GM19035 (cell line): Measurements from ENCODE around the gene SPSB1.

Experiments used
- ATAC-seq: cut with Tn5 transposase; IDR thresholded peaks from one replicate; pipeline ENCODE4 v1.9.1; 2021; ENCODE audit not compliant: unreplicated experiment

SPSB1 gene

DNA sequence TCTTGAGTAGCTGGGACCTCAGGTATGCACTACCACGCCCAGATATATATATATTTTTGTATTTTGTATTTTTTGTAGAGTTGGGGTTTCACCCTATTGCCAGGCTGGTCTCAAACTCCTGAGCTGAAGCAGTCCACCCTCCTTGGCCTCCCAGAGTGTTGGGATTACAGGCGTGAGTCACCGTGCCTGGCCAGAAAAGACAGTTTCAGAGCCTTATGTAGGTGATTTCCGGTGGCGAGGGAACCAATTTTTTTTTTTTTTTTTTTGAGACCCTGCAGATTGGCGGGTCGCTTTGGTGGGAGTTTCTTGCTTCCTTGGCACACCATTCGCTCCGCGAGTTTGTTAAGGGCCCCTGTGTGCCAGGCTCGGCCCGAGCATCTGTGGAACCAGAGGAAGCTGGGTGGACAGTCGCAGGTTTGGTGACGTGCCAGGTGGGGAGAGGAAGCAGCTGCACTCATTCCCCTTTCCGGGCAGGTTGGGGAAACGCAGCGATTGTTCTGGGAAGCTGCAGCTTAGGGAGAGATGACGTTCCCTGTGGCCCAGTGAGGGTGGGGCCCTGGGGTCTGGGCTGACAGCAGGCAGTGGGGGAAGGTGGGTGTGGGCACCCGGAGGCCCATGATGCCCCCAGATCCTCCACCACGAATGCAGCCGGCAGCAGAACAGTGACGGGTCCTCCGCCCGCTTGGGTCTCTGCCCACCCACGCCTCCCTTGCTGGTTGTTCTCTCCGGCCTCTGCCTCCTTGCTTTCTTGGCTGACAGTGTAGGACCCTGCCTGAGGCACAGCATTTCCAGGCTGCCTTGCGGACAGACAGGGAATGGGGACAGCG is 25.1 kb downstream of the SPSB1 start:
- ATAC-seq = no peak

DNA sequence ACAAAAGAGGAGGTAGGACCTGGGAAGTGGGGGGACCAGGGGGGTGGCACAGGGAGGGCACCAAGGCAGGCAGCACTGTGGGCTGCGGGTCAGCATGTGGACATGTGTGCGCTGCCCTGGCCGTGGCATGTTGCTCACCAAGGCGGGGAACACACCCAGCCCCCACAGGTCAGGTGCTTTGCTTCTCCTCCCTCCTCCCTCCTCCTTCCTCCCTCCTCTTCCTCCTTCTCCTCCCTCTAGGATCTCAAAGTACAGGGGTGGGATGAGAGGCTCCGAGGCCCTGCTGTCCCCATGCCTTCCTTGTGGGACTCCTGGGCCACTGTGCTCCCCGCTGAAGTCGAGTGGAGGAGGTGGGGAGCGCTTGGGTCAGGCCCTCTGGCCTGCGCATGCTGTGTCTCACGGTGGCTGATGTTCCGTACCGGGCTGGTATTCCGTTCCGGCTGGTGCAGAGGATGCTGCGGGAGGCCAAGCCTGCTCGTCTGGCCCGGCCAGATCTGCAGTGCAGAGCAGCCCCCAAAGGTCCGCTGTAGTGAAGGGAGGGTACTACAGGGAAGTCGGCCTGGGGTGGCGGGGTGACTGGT is 26.6 kb downstream of the SPSB1 start:
- no peak for ATAC-seq

DNA sequence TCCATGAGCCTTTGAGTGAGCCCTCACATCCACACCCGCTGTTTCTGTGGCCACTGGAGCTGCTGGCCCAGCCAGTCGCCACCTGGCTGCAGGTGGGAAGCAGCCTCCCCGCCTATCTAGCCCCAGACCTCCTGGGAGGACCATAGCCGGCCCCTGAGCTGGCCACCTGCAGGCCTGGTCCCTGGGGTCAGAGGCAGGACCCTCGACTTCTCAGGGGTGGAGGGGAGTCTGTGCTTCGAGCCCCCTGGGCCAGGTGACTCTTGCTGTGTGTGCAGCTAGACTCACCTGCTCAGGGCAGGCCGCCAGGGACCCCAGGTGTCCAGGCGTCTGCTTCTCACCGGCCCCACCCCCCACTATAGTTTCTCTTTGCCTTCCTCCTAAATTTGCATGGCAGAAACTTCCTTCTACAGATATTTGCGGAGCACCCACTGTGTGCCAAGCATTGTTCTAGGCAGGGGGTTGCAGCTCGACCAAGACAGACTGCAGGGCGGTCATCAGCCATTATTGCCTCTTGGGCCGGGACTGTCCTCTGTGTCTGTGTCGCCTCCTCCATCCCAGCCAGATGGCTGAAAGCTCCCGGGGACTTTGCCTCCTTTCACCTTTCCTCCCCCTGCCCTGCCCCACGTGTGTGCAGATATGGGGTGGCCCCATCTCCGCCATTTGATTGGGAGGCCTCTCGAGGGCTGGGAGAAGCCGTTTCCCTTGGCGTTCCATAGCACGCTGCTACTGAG is 27.3 kb downstream of the SPSB1 start:
- ATAC-seq = no peak

- no peak for ATAC-seq
Observed at GRCh38 chr1:9320520-9321479, 28.1 kb downstream of the SPSB1 start.

- no peak for ATAC-seq
Observed at GRCh38 chr1:9321480-9321849, 28.8 kb downstream of the SPSB1 start.

DNA sequence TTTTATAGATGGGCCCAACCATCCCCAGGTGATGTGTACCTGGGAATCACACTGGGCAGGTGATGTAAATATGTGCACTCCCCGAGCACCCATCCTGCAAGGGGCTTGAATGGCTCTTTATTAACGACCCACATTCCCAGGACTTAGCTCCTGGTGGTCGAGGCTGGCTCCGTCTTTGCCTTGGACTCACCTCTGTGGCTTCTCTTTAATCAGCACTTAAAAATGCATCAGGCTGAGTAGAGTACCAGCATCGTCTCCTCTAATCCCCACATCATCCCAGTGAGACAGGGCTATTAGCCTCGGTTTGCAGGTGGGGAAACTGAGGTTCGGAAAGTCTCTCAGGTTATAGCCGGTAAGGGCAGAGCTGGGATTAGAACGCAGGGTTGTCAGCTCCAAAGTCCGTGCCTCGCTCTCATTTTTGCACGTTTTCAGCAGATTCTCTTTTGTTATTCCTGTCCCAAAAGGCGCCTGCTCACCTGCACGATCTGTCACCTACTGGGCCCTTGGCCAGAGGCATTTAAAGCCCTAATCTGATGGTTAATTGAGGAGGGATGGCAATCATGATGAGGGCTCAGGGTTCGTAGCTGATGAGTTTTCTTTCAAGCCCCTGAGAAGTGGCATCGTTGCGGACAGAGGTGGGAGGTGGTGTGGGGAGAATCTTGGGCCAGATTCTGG is 29.4 kb downstream of the SPSB1 start:
- ATAC-seq = no peak

DNA sequence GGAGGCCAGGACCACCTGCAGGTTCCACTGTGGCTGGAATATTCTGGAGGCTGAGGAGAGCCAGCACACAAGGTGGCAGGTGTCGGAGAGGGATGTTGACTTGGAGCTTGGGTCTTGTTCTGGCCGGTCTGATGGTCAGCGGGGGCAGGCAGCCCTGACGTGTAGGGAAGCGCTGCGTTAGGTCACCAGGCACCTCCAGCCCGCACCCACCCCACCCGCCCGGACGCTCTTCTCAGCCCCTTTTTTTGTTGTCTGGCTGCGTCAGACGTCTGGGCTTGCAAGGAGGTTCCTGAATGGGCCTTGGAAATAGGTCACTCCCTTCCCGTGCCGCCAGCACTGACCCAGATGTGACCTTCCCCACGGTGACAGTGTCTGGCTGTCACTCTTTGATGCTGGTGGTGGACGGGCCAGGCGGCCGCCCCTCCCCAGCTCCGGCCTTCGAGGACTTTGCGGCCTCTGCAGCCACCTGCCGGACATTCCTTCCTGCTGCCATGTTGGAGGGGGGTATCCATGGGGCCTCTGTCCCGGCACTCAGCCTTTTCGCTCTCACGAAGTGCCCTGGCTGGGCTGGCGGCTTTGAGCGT is 30.1 kb downstream of the SPSB1 start:
- no peak for ATAC-seq

GRCh38 chr1:9324246-9325096 is 31.8 kb downstream of the SPSB1 start:
- ATAC-seq = no peak

- no peak for ATAC-seq
Observed at GRCh38 chr1:9326596-9326995, 33.9 kb downstream of the SPSB1 start.

DNA sequence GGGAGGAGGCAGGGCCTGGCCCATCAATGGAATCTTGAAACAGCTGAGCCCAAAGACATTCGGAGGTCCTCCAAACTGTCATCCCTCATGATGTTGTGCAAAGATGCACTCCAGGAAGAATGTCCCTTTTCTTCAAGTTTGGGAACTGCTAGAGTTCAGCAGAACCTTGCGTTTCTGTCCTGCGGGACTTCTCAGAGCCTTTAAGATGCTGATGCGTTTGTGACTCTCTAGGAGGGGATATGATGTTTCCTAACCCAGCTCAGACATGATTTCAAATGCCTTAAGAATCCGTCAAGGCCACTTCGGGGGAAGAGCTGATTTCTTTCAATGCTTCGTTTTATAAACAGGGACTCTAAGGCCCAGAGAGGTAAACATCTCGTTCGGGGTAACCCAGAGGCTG is 35.5 kb downstream of the SPSB1 start:
- ATAC-seq = no peak

DNA sequence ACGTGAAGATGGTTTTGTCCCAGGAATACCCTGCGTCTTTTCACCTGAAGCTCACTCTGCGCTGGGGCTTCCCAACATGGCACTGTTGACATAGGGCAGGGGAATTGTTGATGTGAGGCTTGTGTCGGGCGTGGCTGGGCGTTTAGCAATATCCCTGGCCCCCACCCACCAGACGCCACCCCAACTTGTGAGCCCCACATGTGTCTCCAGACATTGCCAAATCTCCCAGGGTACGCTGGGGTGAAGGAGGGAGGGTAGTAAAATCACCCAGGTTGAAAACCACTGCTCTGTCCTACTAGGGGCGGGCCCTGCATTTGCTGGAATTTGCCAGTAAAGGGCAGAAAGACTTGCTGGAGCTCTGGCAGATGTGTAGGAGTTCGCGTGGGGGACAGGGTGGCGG is 36.0 kb downstream of the SPSB1 start:
- ATAC-seq = no peak

- no peak for ATAC-seq
Observed at GRCh38 chr1:9331016-9331415, 38.3 kb downstream of the SPSB1 start.

DNA sequence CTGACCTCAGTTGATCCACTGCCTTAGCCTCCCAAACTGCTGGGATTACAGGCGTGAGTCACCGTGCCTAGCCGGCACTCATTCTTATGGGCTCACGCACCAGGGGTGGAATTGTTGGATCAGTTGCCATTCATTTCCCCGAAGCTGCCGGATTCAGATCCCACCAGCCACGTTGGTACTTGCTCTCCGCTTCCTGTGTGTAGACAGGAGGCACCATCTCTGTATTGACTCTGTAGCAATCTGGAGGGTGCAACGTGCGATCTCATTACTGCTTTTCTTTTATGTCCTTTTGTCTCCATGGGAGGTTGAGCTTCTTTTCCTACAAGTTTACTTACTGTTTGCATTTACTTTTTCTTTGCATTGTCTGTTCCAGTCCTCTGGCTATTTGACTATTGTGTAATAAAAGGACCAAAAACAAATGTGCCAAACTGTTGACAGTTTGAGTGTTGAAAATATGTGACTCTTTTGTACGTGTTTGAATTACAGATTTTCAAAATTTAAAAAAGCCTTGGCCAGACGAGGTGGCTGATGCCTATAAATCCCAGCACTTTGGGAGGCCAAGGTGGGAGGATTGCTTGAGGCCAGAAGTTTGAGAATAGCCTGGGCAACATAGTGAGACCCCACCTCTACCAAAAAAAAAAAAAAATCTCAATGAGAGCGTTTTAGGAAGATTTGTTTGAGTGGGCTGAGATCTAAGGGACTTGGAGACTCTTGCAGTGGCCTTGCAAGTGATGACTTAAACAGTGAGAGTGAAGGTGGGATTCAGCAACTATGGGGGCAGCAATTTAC is 39.1 kb downstream of the SPSB1 start:
- no peak for ATAC-seq

DNA sequence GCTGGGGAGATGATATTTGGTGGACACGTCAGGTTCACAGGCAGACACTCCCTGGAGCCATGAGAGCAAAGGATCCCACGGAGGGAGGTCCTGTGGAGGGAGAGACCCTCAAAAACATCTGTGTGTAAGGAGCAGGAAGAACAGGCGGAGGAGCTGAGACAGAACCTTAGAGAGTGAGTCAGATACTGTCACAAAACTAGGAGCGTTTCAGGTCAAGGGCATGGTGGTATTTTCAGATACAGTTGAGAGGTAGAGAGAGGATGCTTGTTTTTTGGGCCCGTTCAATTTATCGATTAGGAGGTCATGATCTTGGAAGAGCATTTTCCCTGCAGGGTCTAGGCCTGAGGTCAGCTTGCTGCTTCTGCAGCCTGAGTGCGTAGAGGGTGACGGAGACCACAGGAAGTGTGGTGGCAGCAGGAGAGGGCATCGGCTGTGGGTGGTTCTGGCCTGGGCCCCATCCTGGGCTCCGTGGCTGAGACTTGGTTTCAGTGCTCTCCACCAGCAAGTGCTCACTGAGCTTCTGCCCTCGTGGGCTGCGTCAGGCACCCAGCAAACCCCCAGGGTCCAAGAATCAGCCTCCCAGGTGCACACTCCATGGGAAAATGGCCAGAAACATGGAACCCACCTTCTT is 39.9 kb downstream of the SPSB1 start:
- ATAC-seq = no peak

GRCh38 chr1:9338397-9339246 is 45.9 kb downstream of the SPSB1 start:
- ATAC-seq = no peak

- no peak for ATAC-seq
Observed at GRCh38 chr1:9340172-9340854, 47.6 kb downstream of the SPSB1 start.
